Neural cell (in vitro differentiated cells): Measurements from ENCODE around the gene PLAAT5. TPM values are rescaled to one million over a fixed set of nuclear protein-coding genes. Genes with fewer than 3 reads are reported as not detected.

Experiments used
- H2AFZ ChIP-seq: fragments of 200-600, 300-800 bp; sonication (generic), shearing (Covaris generic); 2 replicates; pipeline ENCODE4 v1.6.0; 2014; ENCODE audit warnings: low read depth, mild to moderate bottlenecking, antibody characterized with exemption, low read length, moderate library complexity
- H3F3A ChIP-seq: fragments of 200-600 bp; shearing (Covaris generic); 2 replicates; pipeline ENCODE4 v1.6.1; 2016; ENCODE audit warnings: mild to moderate bottlenecking, moderate library complexity, mixed read lengths, antibody characterized with exemption, low read length; ENCODE audit not compliant: insufficient read depth, poor library complexity, severe bottlenecking
- H3K27ac ChIP-seq: fragments of 200-600, 300-800 bp; sonication (generic), shearing (Covaris generic); 2 replicates; pipeline ENCODE4 v1.5.1; 2014; ENCODE audit warnings: mild to moderate bottlenecking, low read length, moderate library complexity
- H3K27me3 ChIP-seq: fragments of 300-800, 200-600 bp; sonication (generic), shearing (Covaris generic); 2 replicates; pipeline ENCODE4 v1.6.0; 2014; ENCODE audit warnings: mild to moderate bottlenecking, low read depth, low read length, moderate library complexity; ENCODE audit not compliant: insufficient read depth
- H3K36me3 ChIP-seq: fragments of 300-800, 200-600 bp; sonication (generic), shearing (Covaris generic); 2 replicates; pipeline ENCODE4 v1.5.1; 2014; ENCODE audit warnings: mild to moderate bottlenecking, antibody characterized with exemption, low read length, moderate library complexity; ENCODE audit not compliant: insufficient read depth
- H3K4me2 ChIP-seq: fragments of 300-800, 200-600 bp; sonication (generic), shearing (Covaris generic); 2 replicates; pipeline ENCODE4 v1.6.0; 2014; ENCODE audit warnings: mild to moderate bottlenecking, low read length
- H3K4me3 ChIP-seq: fragments of 300-800, 200-600 bp; sonication (generic), shearing (Covaris generic); 2 replicates; pipeline ENCODE4 v1.5.1; 2014; ENCODE audit warnings: mild to moderate bottlenecking, low read length, moderate library complexity
- H3K79me2 ChIP-seq: fragments of 200-600 bp; shearing (Covaris generic); replicated peaks from 2 replicates; pipeline ENCODE4 v1.6.0; 2014; ENCODE audit warnings: mild to moderate bottlenecking, low read length, moderate library complexity; ENCODE audit not compliant: insufficient read depth
- H3K9ac ChIP-seq: fragments of 300-800, 200-600 bp; sonication (generic), shearing (Covaris generic); 2 replicates; pipeline ENCODE4 v1.6.1; 2016; ENCODE audit warnings: mild to moderate bottlenecking, low read length, mixed read lengths
- H3K9me2 ChIP-seq: fragments of 200-600 bp; shearing (Covaris generic); 2 replicates; pipeline ENCODE4 v1.6.1; 2016; ENCODE audit warnings: mild to moderate bottlenecking, low read length, mixed read lengths; ENCODE audit not compliant: insufficient read depth
- H3K9me3 ChIP-seq: fragments of 200-600, 300-800 bp; sonication (generic), shearing (Covaris generic); 2 replicates; pipeline ENCODE4 v1.6.1; 2016; ENCODE audit warnings: mild to moderate bottlenecking, mixed run types, low read length, moderate library complexity, mixed read lengths
- H4K20me1 ChIP-seq: fragments of 200-600 bp; shearing (Covaris generic); 2 replicates; pipeline ENCODE4 v1.6.1; 2016; ENCODE audit warnings: mild to moderate bottlenecking, mixed run types; ENCODE audit not compliant: insufficient read depth
- CTCF ChIP-seq: fragments of 450-650 bp; IDR thresholded peaks from 2 replicates; pipeline ENCODE4 v1.5.1; 2014; ENCODE audit warnings: antibody characterized with exemption, mild to moderate bottlenecking, moderate library complexity; ENCODE audit not compliant: poor library complexity, severe bottlenecking
- EP300 ChIP-seq: fragments of 450-650 bp; conservative IDR thresholded peaks from 2 replicates; pipeline ENCODE4 v1.6.1; 2014; ENCODE audit warnings: antibody characterized with exemption, mild to moderate bottlenecking, moderate library complexity; ENCODE audit not compliant: poor library complexity, severe bottlenecking
- EZH2 ChIP-seq: fragments of 200-600, 300-800 bp; shearing (Covaris generic), sonication (generic); IDR thresholded peaks from 2 replicates; pipeline ENCODE4 v1.6.1; 2014; ENCODE audit warnings: antibody characterized with exemption, low read length, borderline replicate concordance, mild to moderate bottlenecking; ENCODE audit not compliant: insufficient read depth, poor library complexity, severe bottlenecking
- MXI1 ChIP-seq: fragments of 450-650 bp; conservative IDR thresholded peaks from 2 replicates; pipeline ENCODE4 v1.6.1; 2014; ENCODE audit warnings: antibody characterized with exemption, mild to moderate bottlenecking; ENCODE audit not compliant: poor library complexity, severe bottlenecking
- POLR2AphosphoS5 ChIP-seq: IDR thresholded peaks from 2 replicates; pipeline ENCODE4 v1.6.1; 2012
- RAD21 ChIP-seq: fragments of 450-650 bp; conservative IDR thresholded peaks from 2 replicates; pipeline ENCODE4 v1.6.1; 2014; ENCODE audit warnings: antibody characterized with exemption, mild to moderate bottlenecking, moderate library complexity
- SMC3 ChIP-seq: fragments of 450-650 bp; conservative IDR thresholded peaks from 2 replicates; pipeline ENCODE4 v1.6.1; 2014; ENCODE audit warnings: antibody characterized with exemption, mild to moderate bottlenecking, moderate library complexity; ENCODE audit not compliant: poor library complexity
- TAF1 ChIP-seq: IDR thresholded peaks from 2 replicates; pipeline ENCODE4 v1.6.1; 2012; ENCODE audit warnings: low read depth
- polyA plus RNA-seq: library from polyadenylated mRNA; depleted of rRNA; stranded (reverse); fragments of >200 nt; gene quantifications from 2 replicates; pipeline ENCODE4 v1.2.3, GENCODE V29; 2014
- TF ChIP-seq, protein P1 (sequence below): IDR thresholded peaks from 2 replicates; pipeline ENCODE4 v1.6.1; 2012; ENCODE audit warnings: borderline replicate concordance

Gene PLAAT5
- polyA plus RNA-seq, 1 donor from 2014 or later = 0.14 TPM

GRCh38 chr11:63488789-63489188 is 2.2 kb downstream of the PLAAT5 start:
- H3K9me3 ChIP-seq = no peaks in the 10 kb centered on the region
- H3K36me3 ChIP-seq = no peaks in the 10 kb centered on the region
- no peak overlapping the region for H3K4me3 ChIP-seq
- H3K9ac ChIP-seq = no peak overlapping the region
- TF ChIP-seq EZH2 (no peak), CTCF (no peak), RAD21 (no peak), SMC3 (no peak), MXI1 (no peak), EP300 (no peak), TAF1 (no peak), POLR2AphosphoS5 (no peak)
- TF ChIP-seq, protein P1, sequence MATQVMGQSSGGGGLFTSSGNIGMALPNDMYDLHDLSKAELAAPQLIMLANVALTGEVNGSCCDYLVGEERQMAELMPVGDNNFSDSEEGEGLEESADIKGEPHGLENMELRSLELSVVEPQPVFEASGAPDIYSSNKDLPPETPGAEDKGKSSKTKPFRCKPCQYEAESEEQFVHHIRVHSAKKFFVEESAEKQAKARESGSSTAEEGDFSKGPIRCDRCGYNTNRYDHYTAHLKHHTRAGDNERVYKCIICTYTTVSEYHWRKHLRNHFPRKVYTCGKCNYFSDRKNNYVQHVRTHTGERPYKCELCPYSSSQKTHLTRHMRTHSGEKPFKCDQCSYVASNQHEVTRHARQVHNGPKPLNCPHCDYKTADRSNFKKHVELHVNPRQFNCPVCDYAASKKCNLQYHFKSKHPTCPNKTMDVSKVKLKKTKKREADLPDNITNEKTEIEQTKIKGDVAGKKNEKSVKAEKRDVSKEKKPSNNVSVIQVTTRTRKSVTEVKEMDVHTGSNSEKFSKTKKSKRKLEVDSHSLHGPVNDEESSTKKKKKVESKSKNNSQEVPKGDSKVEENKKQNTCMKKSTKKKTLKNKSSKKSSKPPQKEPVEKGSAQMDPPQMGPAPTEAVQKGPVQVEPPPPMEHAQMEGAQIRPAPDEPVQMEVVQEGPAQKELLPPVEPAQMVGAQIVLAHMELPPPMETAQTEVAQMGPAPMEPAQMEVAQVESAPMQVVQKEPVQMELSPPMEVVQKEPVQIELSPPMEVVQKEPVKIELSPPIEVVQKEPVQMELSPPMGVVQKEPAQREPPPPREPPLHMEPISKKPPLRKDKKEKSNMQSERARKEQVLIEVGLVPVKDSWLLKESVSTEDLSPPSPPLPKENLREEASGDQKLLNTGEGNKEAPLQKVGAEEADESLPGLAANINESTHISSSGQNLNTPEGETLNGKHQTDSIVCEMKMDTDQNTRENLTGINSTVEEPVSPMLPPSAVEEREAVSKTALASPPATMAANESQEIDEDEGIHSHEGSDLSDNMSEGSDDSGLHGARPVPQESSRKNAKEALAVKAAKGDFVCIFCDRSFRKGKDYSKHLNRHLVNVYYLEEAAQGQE = no peak
- no peaks in the 10 kb centered on the region for H4K20me1 ChIP-seq
- H3K79me2 ChIP-seq = no peaks in the 10 kb centered on the region
- no peak overlapping the region for H3K27ac ChIP-seq
- H3F3A ChIP-seq = no peaks in the 10 kb centered on the region
- H3K4me2 ChIP-seq = no peak overlapping the region
- no peaks in the 10 kb centered on the region for H3K9me2 ChIP-seq
- no peak overlapping the region for H2AFZ ChIP-seq
- peaks cover 20% of the 10 kb centered on the region for H3K27me3 ChIP-seq

DNA sequence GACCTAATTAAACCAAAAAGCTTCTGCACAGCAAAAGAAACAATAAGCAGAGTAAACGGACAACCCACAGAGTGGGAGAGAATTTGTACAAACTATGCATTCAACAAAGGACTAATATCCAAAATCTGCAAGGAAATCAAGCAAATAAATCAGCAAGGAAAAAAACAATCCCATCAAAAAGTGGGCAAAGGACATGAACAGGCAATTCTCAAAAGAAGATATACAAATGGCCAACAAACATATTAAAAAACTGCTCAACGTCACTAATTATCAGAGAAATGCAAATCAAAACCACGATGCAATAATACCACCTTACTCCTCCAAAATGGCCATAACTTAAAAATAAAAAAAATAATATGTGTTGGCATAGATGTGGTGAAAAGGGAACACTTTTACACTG is 5.2 kb downstream of the PLAAT5 start:
- Histone ChIP-seq H3K27ac (no peak overlapping the region), H3K9ac (no peak overlapping the region), H4K20me1 (no peaks in the 10 kb centered on the region), H3K9me2 (no peaks in the 10 kb centered on the region), H3K27me3 (peaks cover 9% of the 10 kb centered on the region), H3K79me2 (no peaks in the 10 kb centered on the region), H3K9me3 (no peaks in the 10 kb centered on the region), H3F3A (no peaks in the 10 kb centered on the region), H3K4me3 (no peak overlapping the region), H3K4me2 (no peak overlapping the region), H3K36me3 (no peaks in the 10 kb centered on the region), H2AFZ (no peak overlapping the region)
- TF ChIP-seq RAD21 (no peak), EP300 (no peak), MXI1 (no peak), POLR2AphosphoS5 (no peak), CTCF (no peak), TAF1 (no peak)
- TF ChIP-seq, protein P1 = no peak
